GM18508 (cell line): ENCODE measurements around the gene FAM170B.

Experiments
- ATAC-seq: cut with Tn5 transposase; IDR thresholded peaks from one replicate; pipeline ENCODE4 v1.9.1; 2021; ENCODE audit warnings: moderate number of reproducible peaks; ENCODE audit not compliant: insufficient read depth, unreplicated experiment

The FAM170B gene

DNA sequence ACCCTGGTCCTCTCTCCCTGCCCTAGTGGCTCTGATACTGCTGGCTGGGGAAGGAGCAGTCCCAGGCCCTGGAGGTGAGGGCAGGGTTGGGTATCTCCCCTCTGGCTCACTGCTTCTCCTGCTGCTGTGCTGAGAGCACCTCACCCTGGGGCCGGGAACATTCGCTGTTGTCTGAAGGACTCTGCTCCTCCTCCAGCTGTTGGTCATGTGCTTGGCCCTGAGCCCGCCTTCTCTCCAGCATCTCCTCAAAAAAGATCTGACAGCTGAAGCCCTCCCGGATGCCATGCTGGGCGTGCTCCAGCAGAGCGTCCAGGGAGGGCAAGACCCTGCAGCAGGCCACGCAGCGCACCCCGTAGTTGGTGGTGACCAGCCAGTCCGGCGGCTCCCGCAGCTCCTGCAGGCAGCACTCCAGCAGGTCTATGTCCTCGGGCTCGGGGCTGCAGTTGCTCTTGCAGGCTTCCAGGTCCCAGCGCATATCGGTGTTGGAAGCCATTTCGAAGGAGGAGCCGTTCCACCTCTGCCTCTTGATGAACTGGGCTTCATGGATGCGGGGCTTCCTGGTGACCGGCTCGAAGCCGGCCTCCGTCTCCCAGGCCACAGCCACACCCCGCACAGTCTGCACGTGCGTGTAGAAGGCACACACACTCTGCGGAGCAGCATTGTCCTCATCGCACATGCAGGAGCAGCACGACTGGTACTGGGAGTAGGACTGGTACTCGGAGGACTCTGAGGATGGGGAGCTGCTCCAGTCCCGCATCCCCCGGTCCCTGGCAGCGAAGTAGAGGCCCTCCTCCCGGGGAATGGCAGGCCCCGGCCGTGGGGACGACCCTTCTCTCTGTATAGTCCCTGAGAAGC lies 2.1 kb downstream of the FAM170B start:
- ATAC-seq: no peak

DNA sequence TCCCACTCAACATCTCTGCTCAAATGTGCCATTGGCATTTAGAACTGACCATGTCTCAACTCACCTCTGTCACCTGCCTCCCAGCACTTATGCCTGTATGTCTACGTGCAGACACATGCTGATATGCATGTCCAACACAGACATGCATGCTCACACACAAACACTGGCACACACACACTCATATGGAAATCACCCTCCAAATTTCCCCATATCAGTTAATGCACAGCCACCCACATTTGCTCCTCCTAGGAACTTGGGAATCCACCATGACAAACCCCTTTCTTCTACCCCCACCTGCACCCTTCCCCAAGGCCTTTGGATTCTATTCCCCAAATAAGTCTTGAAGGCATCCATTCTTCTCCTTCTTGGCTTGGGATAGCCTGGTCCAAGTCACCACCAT lies 4.4 kb downstream of the FAM170B start:
- no peak for ATAC-seq

DNA sequence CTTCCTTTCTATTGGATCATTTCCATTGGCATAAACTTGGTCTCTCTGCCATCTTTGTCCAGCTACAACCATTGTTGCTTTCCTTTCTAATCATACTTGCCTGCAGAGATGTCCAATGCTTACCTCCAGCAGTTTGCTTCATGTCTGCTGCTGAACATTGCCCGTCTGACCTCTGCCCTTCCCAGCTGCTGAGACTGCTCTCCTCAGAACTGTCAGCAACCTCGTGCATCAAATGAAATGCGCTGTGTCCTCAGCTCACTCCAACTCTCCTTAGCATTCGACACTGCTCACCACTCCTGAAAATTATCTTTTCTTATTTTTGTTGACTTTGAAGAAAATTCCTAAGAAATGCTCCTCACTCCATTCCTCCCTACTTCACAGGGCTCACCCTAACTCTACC lies 5.0 kb downstream of the FAM170B start:
- no peak for ATAC-seq

DNA sequence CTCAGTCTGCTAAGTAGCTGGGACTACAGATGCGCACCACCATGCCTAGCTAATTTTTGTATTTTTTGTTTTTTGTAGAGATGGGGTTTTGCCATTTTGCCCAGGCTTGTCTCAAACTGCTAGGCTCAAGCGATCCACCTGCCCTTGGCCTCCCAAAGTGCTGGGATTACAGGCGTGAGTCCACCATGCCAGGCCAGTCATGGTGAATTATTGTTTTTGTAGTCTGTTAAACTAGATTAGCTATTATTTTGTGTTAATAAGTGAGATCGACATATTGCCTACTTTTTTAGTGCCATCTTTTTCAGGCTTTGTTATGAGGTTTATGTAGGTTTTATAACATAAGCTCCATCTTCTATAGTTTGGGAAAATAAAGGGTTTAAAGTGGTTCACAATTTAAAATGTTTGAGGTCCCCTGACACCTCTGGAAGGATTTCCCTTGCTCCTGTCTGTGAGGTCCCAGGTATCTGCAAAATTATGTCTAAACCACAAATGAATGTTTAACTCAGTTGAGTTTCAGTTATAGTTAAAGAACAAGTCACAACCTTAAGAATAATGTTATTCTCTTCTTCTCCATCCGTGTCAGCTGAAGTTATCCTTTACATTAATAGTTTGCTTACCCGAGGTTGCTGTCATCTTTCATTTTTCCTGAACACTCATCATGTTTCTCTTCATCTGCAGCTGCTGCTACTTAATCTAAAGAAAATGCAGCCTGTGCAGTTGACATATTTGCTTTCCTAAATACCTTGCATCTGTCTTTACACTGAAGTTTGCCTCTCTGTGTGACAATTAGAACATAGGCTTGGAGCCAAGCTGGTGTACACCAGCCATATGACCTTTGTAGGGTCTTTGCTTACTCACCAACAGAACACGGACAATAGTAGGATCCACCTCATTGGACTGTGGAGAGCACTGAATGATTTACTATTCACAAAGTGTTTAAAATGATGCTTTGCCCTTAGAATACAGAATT lies 9.6 kb downstream of the FAM170B start:
- ATAC-seq: no peak

DNA sequence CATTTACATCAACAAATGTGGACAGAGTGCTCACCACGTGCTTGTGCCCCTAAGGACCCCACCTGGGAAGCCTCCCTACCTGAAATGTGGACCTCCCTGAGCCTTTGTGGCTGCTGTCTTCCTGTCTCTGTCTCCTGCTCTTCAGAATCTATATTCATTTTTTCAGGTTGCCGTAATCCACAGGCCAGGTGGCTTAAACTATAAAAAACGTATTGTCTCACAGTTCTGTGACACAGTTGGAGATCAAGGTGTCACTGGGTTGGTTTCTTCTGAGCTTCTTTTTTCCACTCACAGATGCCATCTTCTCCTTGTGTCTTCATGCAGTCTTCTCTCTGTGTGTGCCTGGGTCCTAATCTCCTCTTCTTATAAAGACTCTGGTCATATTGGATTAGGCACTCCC lies 12.9 kb downstream of the FAM170B start:
- ATAC-seq: no peak

DNA sequence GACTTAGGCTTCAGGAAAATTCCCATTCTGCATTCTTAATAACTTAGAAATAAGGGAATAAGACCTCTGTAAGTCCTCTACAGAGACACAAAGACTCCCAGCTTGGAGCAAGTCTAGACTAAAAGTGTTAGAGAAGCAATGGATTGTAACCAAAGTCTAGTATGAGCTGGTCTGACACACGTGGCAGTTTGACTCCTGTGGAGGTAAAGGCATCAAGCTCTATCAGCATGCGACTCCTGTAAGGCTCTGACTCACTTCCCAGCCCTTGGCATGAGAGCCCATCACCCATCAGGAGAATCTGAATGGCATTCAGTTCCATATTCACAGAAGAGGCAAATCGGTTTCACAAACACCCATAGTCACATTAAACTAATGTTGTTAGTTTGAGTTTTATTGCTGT lies 14.1 kb downstream of the FAM170B start:
- ATAC-seq: no peak

DNA sequence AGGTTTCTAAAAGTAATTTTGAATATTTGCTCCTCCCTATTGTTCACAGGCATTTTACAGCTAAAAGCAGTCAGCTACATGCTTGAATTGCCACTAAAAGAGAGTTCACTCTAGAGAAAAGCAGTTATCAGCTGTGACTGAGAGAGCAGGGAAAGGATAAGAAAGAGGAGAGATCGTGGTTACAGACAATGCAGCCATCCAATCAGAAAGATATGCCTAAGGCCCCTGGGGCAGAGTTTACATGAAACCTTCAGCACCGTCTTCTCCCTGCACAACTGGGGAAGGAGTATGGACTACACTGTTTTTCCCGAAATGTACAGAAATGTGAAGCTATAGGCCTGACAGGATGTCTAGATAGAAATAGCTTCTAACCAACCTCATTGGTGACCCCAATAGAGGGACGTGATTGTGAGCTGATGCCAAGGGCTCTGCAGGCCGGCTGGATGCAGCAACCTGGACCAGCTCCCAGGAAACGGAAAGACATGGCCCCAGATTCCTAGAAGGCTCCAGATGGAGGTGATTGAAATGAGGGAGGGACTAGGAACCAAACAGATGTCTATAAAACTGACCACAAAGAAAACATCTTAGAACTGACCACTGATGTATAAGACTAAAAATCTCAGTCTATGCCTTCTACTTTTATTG lies 15.3 kb downstream of the FAM170B start:
- no peak for ATAC-seq

DNA sequence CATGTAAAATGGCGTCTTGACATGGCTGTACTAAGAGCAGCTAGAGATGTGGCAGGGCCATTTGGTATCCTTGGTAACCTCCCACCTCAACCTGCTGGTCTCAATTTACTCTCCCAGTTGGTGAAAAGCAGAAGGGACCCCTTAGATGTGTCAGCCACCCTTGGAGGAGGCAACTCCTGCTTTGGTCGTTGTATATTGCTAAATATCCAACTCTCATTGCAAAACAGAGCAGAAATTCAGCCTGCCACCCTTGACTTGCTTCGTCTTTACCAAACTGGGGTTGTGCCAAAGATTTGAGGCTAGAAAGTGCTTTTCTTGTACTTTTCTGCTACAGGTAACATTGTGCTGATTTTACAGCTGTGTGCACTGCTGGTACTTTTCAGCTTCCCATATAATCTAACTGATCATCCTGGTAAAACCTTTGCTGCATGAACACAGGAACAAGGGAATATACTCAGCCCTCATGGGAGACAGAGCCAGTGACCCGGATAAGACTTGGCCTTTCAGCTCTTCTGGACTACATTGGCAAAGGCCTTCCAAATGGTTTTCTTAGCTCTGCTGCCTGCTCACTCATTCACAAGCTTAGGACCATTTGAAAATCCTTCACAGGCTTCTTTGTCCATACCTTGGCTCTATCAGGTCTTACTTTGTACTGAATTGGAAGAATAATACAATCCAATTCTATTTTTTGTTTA lies 16.3 kb downstream of the FAM170B start:
- no peak for ATAC-seq

DNA sequence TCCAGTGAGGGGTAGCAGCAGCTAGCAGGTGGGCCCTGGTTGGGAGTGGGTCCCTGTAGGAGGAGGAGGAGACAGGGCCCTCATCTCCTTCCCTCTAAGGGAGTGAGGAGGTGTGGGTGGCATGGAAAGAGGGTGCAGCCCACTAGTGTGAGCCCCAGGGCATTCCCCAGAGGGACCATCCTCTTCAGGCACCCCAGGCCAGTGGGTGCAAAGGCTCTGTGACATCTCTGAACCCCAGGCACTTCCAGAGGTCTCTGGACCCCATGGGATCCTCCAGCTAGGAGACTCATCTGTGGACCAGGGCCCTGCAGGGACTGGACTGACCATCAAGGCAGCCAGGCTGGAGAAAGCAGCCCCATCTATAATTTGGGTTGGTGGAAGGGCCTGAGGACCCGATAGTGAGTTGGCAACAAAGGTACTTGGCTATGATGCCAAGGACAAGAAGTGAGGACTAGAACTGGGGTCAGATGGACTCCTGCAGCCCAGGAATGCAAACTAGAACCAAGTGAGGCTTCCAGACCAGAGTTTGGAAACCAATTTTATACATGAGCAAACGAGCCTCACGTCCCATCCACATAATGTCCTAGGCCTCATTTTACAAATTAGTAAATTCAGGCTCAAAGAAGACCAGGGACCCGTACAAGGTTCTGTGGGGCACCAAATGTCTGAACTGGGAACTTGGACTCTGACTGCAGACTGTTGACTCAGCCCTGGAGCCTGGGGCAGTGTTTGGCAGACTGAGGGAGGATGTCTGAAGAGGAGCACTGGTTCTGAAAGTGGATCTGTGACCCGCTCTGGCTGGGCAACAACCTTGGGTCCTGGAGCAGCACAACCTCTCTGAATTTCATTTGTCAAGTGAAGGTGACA lies 17.1 kb downstream of the FAM170B start:
- no peak for ATAC-seq

DNA sequence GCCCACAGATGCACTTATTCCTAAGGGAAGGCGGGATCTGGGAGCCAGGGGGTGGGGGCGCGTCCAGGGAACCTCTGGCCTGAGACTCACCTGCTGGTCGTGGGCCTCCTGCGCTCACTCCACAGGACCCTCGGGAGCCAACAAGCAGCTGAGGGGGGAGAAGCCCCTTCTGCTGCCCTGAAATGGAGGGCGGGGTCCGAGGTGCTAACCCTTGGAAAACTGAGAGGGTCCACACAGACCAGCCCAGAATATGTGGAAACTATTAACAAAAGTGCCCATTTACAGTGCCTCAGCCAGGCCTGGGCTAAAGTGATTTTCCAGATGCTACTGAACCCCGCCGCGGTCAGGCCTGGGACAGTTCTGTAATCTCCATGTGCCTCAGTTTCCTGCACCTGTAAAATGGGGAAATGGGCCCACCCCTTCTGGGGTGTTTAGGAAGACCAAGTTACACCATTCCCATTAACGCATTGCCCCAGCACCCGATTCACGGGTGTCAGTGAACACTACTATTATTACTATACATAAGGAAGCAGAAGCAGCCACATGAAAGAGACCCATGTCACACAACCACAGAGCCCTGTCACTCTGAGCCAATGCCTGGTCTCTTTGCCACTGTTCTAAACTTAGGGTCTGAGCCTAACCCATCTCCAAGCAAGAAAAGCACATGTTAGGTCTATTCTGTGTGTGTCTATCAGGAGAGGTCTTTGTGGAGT lies 17.9 kb downstream of the FAM170B start:
- ATAC-seq: no peak

DNA sequence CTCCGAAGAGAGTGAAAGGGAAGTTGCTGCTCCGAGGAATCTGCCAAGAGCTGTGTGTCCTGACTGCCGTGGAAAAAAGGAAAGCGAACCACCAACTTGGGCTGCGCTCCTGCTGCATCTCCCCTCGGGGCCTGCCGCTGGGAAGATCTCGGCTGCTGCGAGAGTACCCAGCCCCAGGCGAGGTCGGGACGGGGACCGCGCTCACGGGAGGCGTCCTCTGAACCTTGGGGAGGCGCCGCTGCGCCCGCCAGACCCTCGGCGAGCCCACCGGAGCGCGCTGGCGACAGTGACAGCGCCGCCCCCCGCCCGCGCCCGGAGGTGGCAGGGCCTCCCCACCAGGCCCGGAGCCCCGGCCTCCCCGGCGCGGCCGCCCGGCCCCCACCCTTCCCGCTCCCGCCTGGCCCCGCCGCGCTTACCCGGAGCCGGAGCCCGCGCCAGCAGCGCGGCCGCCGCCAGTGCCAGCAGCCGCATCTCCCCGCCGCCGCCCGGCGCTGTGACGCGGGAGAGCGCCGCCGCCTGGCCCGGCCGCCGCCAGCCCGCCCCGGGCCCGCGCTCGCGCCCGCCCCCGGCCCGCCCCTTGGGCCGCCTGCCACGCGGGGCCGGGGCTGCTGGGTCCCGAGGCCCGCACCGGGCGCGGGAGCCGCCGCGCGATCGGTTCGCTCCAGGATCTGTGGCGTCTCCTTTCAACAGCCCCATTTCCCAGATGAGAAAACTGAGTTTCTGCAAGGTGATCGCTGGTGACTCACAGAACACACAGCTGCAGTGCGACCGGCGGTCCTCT lies 18.6 kb downstream of the FAM170B start, which contains the start of gene VSTM4:
Gene VSTM4 (minus strand): TSS at position 508 of the 781 bp plus-strand sequence. CDS start 37 bp downstream, at position 471.
- ATAC-seq: no peak

DNA sequence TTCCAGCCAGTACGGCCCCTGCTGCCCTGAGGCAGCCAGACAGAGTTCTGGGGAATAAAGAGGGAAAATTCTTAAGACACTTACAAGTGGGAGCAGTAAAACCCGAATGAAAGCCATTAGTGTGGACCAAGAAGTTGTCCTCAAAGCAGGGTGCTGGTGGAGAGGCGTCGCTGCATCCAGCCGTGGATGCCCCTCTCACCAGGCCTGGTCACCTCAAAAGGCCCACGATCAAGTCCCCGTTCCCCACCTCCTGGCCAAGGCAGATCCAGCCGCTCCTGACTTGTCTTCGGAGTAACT lies 19.2 kb downstream of the FAM170B start:
- ATAC-seq: no peak

DNA sequence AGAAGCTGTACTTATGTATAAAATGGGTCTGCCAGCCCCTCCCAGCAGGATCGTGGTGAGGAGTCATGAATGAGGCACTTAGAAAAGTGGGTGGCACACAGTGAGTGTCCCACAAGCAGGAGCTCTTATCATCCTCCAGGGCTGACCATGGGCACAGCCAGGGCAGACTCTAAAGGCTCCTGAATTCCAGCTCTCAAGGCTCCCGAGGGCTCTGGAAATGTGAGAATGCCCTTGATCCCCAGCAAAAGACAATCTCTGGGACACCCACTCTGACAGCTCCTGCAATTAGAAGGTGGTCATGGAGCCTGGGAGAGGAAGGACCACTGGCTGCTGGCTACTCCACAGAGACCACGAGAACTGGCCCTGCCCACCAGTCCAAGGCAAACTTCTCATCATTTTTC lies 20.1 kb downstream of the FAM170B start:
- no peak for ATAC-seq

DNA sequence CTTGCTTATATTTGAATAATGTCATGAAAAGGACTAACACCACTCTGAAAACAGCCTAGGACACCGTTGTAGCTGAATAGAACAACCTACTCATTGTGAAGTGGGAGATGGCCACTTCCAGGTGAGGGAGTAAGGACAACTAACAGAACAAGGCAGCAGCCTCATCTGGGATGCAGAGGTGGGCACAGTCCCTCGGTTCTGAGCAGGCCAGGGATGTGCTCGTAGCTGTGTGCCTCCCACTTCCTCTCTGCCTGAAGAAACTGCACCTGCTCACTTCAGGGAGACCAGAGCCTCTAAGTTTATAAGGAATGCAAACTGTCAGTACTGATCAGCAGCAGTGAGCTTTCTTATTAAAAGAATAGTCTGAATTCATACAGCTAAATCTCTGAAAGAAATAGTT lies 21.0 kb downstream of the FAM170B start:
- no peak for ATAC-seq

DNA sequence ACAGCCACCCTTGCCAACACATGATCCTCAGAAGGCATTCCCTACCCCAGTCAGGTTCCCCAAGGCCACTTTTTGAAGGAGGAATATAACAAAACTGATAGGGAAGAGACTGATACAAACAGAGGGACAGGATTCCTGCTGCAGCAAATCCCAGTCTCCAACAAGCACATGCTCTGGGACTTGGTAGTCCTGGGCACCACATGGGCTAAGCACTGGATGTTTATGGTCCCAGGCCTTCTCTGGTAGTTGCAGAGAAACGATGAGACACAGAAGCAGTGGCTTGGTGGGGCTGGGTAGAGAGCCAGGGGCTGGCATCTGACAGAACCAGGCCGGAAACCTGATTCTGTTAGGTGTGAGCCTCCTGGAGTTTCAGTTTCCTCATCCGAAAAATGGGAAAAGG lies 21.7 kb downstream of the FAM170B start:
- no peak for ATAC-seq

DNA sequence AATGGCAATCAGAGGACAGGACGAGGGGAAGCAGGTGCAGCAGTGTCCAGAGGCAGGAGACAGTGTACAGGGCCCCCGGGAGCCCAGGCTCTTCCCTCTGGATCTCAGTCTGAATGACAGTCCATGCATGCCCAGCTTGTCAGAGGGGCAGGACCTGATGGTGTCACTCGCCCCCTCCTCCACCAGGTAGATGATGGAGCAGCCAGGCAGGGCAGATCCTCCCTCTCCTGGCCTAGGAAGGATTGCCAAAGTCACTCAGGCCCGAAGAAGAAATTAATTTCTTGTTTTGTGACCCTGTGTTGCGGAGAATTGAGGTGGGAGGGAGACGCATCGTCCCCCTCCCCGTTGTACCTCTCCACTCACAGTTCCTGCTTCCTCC lies 22.5 kb downstream of the FAM170B start:
- ATAC-seq: no peak

DNA sequence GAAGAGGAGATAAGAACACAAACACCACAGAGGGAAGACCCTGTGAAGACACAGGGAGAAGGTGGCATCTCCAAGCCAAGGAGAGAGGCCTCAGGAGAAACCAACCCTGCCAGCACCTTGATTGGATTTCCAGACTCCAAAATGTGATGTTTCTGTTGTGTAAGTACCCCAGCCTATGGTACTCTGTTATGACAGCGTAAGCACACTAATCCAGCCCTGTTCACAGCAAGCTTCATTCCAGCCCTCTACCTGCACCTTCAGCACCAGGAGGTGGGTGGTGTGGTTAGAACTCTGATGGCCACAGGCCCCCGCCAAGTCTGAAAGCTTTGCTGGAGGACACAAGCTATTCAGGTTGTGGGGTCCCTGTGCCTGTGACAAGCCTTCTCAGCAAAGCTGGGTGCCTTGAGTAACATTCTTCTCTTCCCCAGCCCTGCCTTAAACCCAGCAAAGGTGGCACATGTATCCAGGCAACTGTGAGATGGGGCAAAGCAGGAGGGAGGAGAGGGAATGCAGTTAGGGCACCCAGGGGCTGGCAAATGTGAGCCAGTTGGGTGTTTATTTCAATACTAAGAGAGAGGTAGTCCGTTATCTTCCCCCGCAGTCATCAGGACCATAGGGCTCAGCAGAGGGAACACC lies 23.0 kb downstream of the FAM170B start:
- no peak for ATAC-seq
